ENCODE data around the gene CASTOR2. TPM values are rescaled to one million over a fixed set of nuclear protein-coding genes. Genes with fewer than 3 reads are reported as not detected.

Gene CASTOR2
- total RNA-seq, 1 experiment from 2014 or later: 41.1 TPM

Other genes with a start within 250 kb of the CASTOR2 start
- gene NCF1, start 190.7 kb upstream of the CASTOR2 start, total RNA-seq (2021; ENCODE audit: unreplicated experiment): not detected
- 18.8 TPM for gene GTF2IRD2, start 113.1 kb upstream of the CASTOR2 start, total RNA-seq (2021; ENCODE audit: unreplicated experiment)
- gene RCC1L, start 109.1 kb downstream of the CASTOR2 start, total RNA-seq (2021; ENCODE audit: unreplicated experiment): 82.0 TPM
- gene GTF2IRD2B, start 127.9 kb downstream of the CASTOR2 start, total RNA-seq (2021; ENCODE audit: unreplicated experiment): 44.0 TPM

Measured in Panc1 (cell line).